ENCODE results near the gene RAB11FIP4. TPM values are rescaled to one million over a fixed set of nuclear protein-coding genes. Genes with fewer than 3 reads are reported as not detected.
A peak's percentile ranks its signal among the peaks of the same experiment; 100 is the strongest.

The RAB11FIP4 gene
- total and polyA plus RNA-seq, 2 of the 13 experiments (the other 11 are each of a cell fraction or from before 2014, with no cell fraction given) = 28.0 to 89.3 TPM

DNA sequence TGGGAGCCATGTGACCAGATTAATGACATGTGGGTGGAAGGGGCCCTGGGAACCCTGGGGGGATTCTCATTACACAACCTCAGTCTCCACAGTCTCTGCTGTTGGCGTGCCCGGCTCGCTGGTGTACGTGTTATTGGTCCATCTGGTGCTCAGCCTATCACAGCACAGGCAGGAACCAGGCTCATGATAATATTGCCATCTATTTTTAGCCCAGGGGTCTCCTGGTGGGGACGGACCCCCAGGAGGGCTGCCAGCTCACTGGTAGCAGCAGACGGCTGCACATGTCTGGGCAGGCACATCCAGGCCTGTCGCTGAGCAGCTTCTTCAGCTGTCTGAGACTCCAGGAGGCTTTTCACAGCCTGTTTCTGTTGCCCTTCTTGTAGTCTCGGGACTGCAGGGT lies 123.8 kb downstream of the RAB11FIP4 start:
- FAIRE-seq = no peak
- WGBS (ENCODE audit: low lambda C conversion rate) = 100% methylated on average over 3 of the region's 8 CpGs
- CTCF ChIA-PET (ENCODE audit: low intra/inter-chr PET ratio, low total read pairs) = interaction anchor here (0.8 kb wide), 1 partner anchor 10 kb away, joined by 3 read pairs; no protein-coding TSS in a partner anchor

DNA sequence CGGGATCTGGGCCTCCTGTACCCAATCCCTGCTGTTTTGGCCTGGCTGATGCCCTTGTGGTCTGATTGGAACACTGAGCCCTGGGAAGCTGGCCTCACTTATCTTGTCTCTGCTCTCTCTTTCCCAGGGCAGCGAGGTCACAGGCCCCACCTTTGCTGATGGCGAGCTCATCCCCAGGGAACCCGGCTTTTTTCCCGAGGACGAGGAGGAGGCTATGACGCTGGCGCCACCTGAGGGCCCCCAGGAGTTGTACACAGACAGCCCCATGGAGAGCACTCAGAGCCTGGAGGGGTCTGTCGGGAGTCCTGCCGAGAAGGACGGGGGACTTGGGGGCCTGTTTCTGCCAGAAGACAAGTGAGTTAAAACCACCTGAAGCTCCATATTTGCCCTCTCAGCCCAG lies 126.0 kb downstream of the RAB11FIP4 start:
- Histone ChIP-seq H3K4me1 (ENCODE audit: insufficient read depth, low read length) (peaks cover 33% of the 10 kb centered on the region), H3K79me2 (ENCODE audit: insufficient read depth, low read length) (peaks cover 40% of the 10 kb centered on the region), H4K20me1 (ENCODE audit: insufficient read depth, low read length) (no peaks in the 10 kb centered on the region; the same call in 1 of the 2 replicates), H3K4me3 (replicated peaks in 1 of 3; ENCODE audit: insufficient read depth in 1 of 3, low read depth in 2 of 3, low read length in 3 of 3) (no peak overlapping the region), H3K27ac (ENCODE audit: extremely low read length, insufficient read depth, low read length) (no peak overlapping the region), H2AFZ (ENCODE audit: low read length) (no peak overlapping the region), H3K36me3 (replicated peaks in 1 of 2; ENCODE audit: control insufficient read depth in 1 of 2, insufficient read depth in 2 of 2, low read length in 2 of 2) (peaks cover 11 to 42% of the 10 kb centered on the region in 2 experiments), H3K9ac (ENCODE audit: insufficient read depth, low read depth, low read length) (no peak overlapping the region), H3K27me3 (ENCODE audit: control insufficient read depth in 1 of 2, insufficient read depth in 2 of 2, low read length in 2 of 2) (no peaks in the 10 kb centered on the region), H3K9me3 (ENCODE audit: low read length) (no peaks in the 10 kb centered on the region), H3K4me2 (ENCODE audit: low read depth, low read length) (no peak overlapping the region)
- POLR2A ChIA-PET = interaction anchor here (0.6 to 2.0 kb wide), 6 partner anchors 19 to 128 kb away, joined by 3 to 8 read pairs (median 4); no protein-coding TSS in a partner anchor
- DNase-seq (ENCODE audit: low spot score) (peak; percentile 53), FAIRE-seq (no peak), ATAC-seq (peak; percentile 63)
- in situ Hi-C loops (cut with HindIII; ENCODE audit: extremely low pct_ligation_motif_present, low pct_unique_long_range_greater_than_20kb) (no loop called here), intact Hi-C loops (cut with micrococcal nuclease; ENCODE audit: unreplicated experiment) (loop anchor here (1.0 kb wide), 2 partner anchors 28 to 80 kb away; no protein-coding TSS in a partner anchor)
- 66% methylated on average over 10 of the region's 11 CpGs for WGBS (ENCODE audit: low lambda C conversion rate)
- TF ChIP-seq SALL1 (CRISPR knock-in tag; IDR thresholded peaks at IDR 0.05) (peak; percentile 27; the same call in 1 of the 2 replicates), XRCC5 (optimal IDR thresholded peaks at IDR 0.05; ENCODE audit: low read length) (peak; percentile 27), ZNF850 (CRISPR knock-in tag; conservative IDR thresholded peaks at IDR 0.05) (no peak), PRMT3 (CRISPR knock-in tag; IDR thresholded peaks at IDR 0.05; ENCODE audit: borderline replicate concordance, low read depth) (no peak), ZSCAN31 (CRISPR knock-in tag; IDR thresholded peaks at IDR 0.05; ENCODE audit: low read depth) (no peak), STAG1 (CRISPR knock-in tag; IDR thresholded peaks at IDR 0.05) (peak; percentile 88), RAD21 (CRISPR knock-in tag; IDR thresholded peaks at IDR 0.05) (peak; percentile 82), ZBTB38 (CRISPR knock-in tag; IDR thresholded peaks at IDR 0.05) (0 out of 2 replicates have a peak, but pooled peaks have one; percentile 25), HHEX (CRISPR knock-in tag; IDR thresholded peaks at IDR 0.05) (no peak), SMC3 (IDR thresholded peaks at IDR 0.05; ENCODE audit: low read length) (peak; percentile 52)
- TF ChIP-seq, protein P1, sequence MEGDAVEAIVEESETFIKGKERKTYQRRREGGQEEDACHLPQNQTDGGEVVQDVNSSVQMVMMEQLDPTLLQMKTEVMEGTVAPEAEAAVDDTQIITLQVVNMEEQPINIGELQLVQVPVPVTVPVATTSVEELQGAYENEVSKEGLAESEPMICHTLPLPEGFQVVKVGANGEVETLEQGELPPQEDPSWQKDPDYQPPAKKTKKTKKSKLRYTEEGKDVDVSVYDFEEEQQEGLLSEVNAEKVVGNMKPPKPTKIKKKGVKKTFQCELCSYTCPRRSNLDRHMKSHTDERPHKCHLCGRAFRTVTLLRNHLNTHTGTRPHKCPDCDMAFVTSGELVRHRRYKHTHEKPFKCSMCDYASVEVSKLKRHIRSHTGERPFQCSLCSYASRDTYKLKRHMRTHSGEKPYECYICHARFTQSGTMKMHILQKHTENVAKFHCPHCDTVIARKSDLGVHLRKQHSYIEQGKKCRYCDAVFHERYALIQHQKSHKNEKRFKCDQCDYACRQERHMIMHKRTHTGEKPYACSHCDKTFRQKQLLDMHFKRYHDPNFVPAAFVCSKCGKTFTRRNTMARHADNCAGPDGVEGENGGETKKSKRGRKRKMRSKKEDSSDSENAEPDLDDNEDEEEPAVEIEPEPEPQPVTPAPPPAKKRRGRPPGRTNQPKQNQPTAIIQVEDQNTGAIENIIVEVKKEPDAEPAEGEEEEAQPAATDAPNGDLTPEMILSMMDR (CRISPR knock-in tag; IDR thresholded peaks at IDR 0.05) = peak; percentile 76
- TF ChIP-seq, protein P2, sequence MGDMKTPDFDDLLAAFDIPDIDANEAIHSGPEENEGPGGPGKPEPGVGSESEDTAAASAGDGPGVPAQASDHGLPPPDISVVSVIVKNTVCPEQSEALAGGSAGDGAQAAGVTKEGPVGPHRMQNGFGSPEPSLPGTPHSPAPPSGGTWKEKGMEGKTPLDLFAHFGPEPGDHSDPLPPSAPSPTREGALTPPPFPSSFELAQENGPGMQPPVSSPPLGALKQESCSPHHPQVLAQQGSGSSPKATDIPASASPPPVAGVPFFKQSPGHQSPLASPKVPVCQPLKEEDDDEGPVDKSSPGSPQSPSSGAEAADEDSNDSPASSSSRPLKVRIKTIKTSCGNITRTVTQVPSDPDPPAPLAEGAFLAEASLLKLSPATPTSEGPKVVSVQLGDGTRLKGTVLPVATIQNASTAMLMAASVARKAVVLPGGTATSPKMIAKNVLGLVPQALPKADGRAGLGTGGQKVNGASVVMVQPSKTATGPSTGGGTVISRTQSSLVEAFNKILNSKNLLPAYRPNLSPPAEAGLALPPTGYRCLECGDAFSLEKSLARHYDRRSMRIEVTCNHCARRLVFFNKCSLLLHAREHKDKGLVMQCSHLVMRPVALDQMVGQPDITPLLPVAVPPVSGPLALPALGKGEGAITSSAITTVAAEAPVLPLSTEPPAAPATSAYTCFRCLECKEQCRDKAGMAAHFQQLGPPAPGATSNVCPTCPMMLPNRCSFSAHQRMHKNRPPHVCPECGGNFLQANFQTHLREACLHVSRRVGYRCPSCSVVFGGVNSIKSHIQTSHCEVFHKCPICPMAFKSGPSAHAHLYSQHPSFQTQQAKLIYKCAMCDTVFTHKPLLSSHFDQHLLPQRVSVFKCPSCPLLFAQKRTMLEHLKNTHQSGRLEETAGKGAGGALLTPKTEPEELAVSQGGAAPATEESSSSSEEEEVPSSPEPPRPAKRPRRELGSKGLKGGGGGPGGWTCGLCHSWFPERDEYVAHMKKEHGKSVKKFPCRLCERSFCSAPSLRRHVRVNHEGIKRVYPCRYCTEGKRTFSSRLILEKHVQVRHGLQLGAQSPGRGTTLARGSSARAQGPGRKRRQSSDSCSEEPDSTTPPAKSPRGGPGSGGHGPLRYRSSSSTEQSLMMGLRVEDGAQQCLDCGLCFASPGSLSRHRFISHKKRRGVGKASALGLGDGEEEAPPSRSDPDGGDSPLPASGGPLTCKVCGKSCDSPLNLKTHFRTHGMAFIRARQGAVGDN (CRISPR knock-in tag; IDR thresholded peaks at IDR 0.05) = peak; percentile 43; the same call in 1 of the 2 replicates
- CTCF ChIA-PET (ENCODE audit: low intra/inter-chr PET ratio, low total read pairs) = interaction anchor here (1.4 to 2.8 kb wide), 4 partner anchors 71 to 128 kb away, joined by 5 to 34 read pairs (median 6); no protein-coding TSS in a partner anchor
- no TSS peak for BruUV-seq (replicated peaks)

More for the DNA sequence above, 123.8 kb downstream of the RAB11FIP4 start:
- POLR2A ChIA-PET = no interaction called here
- no peak overlapping the region for H3K4me2 ChIP-seq (ENCODE audit: low read depth, low read length)
- DNase-seq (ENCODE audit: low spot score) (no peak), ATAC-seq (no peak)
- in situ Hi-C loops (cut with HindIII; ENCODE audit: extremely low pct_ligation_motif_present, low pct_unique_long_range_greater_than_20kb) = no loop called here
- no peak overlapping the region for H3K9ac ChIP-seq (ENCODE audit: insufficient read depth, low read depth, low read length)
- no peaks in the 10 kb centered on the region for H3K9me3 ChIP-seq (ENCODE audit: low read length)
- BruUV-seq (replicated peaks) = no TSS peak
- H4K20me1 ChIP-seq (ENCODE audit: insufficient read depth, low read length) = no peaks in the 10 kb centered on the region; the same call in 1 of the 2 replicates
- no peak for TF ChIP-seq XRCC5 (optimal IDR thresholded peaks at IDR 0.05; ENCODE audit: low read length)
- TF ChIP-seq KMT2B (CRISPR knock-in tag; IDR thresholded peaks at IDR 0.05) = no peak
- H3K4me3 ChIP-seq (replicated peaks in 1 of 3; ENCODE audit: insufficient read depth in 1 of 3, low read depth in 2 of 3, low read length in 3 of 3) = no peak overlapping the region
- no peaks in the 10 kb centered on the region for H3K27me3 ChIP-seq (ENCODE audit: control insufficient read depth in 1 of 2, insufficient read depth in 2 of 2, low read length in 2 of 2)
- intact Hi-C loops (cut with micrococcal nuclease; ENCODE audit: unreplicated experiment) = no loop called here
- no peak overlapping the region for H2AFZ ChIP-seq (ENCODE audit: low read length)
- H3K27ac ChIP-seq (ENCODE audit: extremely low read length, insufficient read depth, low read length) = no peak overlapping the region
- H3K4me1 ChIP-seq (ENCODE audit: insufficient read depth, low read length) = peaks cover 42% of the 10 kb centered on the region
- peaks cover 4 to 25% of the 10 kb centered on the region in 2 experiments for H3K36me3 ChIP-seq (replicated peaks in 1 of 2; ENCODE audit: control insufficient read depth in 1 of 2, insufficient read depth in 2 of 2, low read length in 2 of 2)
- H3K79me2 ChIP-seq (ENCODE audit: insufficient read depth, low read length) = peaks cover 62% of the 10 kb centered on the region

All from HepG2 (cell line).